HG03039 (cell line): ENCODE data around the gene CNTN5.
"Not testable (repeated sequence)": the region's sequence is repeated elsewhere in the genome, so short reads cannot be mapped to it uniquely, and the experiment has no call there.

Source experiments
- ATAC-seq: cut with Tn5 transposase; IDR thresholded peaks from one replicate; pipeline ENCODE4 v1.9.1; 2021; ENCODE audit warnings: mild to moderate bottlenecking, moderate library complexity; ENCODE audit not compliant: unreplicated experiment

Gene CNTN5

GRCh38 chr11:99020352-99021225 is at the start of gene CNTN5:
CNTN5 (plus strand) TSS chr11:99020949.
- ATAC-seq = no peak

- ATAC-seq = no peak
Observed at GRCh38 chr11:98979205-98979604, 41.5 kb upstream of the CNTN5 start.

- no peak for ATAC-seq
Observed at GRCh38 chr11:99015634-99016454, 4.9 kb upstream of the CNTN5 start.

GRCh38 chr11:99019696-99020095 is 1.1 kb upstream of the CNTN5 start:
- ATAC-seq = no peak

GRCh38 chr11:99037057-99037456 is 16.3 kb downstream of the CNTN5 start:
- no peak for ATAC-seq

GRCh38 chr11:99063331-99063730 is 42.6 kb downstream of the CNTN5 start:
- no peak for ATAC-seq

- ATAC-seq = no peak
Observed at GRCh38 chr11:99065121-99065520, 44.4 kb downstream of the CNTN5 start.

GRCh38 chr11:99066618-99067317 is 46.0 kb downstream of the CNTN5 start:
- no peak for ATAC-seq

- ATAC-seq = no peak
Observed at GRCh38 chr11:99068832-99069231, 48.1 kb downstream of the CNTN5 start.

GRCh38 chr11:99069856-99070444 is 49.2 kb downstream of the CNTN5 start:
- peak; percentile 69 for ATAC-seq

GRCh38 chr11:99079576-99079975 is 58.8 kb downstream of the CNTN5 start:
- ATAC-seq = no peak

GRCh38 chr11:99080154-99080553 is 59.4 kb downstream of the CNTN5 start:
- no peak for ATAC-seq

GRCh38 chr11:99098258-99098657 is 77.5 kb downstream of the CNTN5 start:
- no peak for ATAC-seq

- ATAC-seq = peak; percentile 90
Observed at GRCh38 chr11:99098751-99099150, 78.0 kb downstream of the CNTN5 start.

- no peak for ATAC-seq
Observed at GRCh38 chr11:99117603-99118002, 96.9 kb downstream of the CNTN5 start.

GRCh38 chr11:99133862-99134261 is 113.1 kb downstream of the CNTN5 start:
- ATAC-seq = not testable (repeated sequence)

GRCh38 chr11:99135508-99135907 is 114.8 kb downstream of the CNTN5 start:
- ATAC-seq = no peak

- no peak for ATAC-seq
Observed at GRCh38 chr11:99142237-99142636, 121.5 kb downstream of the CNTN5 start.

GRCh38 chr11:99148352-99148751 is 127.6 kb downstream of the CNTN5 start:
- ATAC-seq = no peak

GRCh38 chr11:99154277-99154676 is 133.5 kb downstream of the CNTN5 start:
- no peak for ATAC-seq

GRCh38 chr11:99160447-99160846 is 139.7 kb downstream of the CNTN5 start:
- ATAC-seq = no peak
